ENCODE data around the gene PRKCQ.

The PRKCQ gene

DNA sequence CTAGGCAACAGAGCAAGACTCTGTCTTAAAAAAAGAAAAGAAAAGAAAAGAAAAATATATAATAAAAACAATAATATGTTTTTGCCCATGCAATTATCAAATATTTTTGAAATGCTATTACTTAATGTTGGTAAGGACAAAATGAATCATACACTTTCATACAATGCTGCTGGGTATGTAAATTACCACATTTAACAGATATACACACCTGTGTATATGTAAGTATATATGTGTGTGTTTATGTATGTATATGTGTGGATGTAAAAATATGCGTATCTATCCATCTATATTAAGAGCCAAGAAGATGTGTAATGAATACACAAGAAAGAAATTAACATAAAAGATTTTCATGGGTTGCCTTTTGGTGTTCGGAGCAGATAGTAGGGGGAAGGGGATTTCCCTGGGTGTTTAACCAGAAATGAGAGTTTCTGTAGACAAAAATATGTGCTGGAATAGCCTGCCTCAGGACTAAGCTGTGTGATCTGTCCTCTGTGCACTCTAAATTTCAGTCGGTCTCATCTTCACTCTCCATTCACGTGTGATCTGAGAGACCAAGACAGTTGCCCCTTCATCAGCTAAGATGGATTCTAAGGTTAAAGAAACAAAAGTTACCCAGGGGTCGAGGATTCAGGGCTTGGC is 61.2 kb downstream of the PRKCQ start:
- DNase-seq: no peak

DNA sequence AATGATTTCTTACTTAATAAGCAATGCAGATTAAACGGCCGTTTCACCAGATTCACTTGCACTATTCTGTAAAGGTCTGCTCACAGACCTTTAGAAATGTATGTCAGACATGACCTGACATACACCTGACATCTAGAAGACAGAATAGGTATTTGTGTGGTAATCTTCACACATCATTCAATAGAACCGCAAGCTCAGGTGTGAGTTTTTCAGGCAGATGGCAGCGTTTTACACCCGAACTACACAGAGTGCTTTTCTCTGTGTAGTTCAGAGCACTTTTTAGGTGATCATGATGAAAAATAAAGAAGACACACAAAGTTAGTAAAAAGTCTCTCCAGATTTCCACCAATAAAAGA is 63.2 kb downstream of the PRKCQ start:
- no peak for DNase-seq

DNA sequence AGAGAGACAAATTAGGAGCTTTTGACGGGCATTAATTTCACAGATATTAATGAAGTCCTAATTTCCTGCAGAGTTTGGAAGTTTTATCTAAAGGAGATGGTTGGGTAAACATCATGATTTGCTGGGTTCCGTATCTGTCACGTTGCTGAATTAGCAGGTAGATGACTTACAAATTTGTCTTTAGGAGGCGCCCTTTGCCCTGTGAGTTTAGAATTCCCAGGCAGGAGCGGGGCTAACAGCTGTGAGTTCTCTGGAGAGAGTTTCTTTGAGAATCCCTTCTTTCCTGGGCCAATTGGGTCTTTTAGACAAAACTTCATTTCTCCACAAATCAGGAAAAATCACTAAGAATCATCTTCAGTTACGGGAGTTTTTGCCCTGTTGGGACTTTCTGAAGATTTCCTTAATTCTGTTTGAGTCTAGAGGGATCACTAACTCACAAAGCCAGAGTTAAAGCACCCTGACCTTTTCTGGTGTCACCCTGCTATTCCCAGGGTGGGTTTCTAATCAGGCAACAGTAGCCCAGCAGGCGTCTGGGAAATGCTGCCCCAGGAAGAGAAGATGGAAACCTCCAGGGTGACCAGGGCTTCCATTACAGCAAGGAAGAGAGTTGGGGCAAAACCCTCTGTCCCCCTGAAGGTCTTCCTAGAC is 63.7 kb downstream of the PRKCQ start:
- no peak for DNase-seq

DNA sequence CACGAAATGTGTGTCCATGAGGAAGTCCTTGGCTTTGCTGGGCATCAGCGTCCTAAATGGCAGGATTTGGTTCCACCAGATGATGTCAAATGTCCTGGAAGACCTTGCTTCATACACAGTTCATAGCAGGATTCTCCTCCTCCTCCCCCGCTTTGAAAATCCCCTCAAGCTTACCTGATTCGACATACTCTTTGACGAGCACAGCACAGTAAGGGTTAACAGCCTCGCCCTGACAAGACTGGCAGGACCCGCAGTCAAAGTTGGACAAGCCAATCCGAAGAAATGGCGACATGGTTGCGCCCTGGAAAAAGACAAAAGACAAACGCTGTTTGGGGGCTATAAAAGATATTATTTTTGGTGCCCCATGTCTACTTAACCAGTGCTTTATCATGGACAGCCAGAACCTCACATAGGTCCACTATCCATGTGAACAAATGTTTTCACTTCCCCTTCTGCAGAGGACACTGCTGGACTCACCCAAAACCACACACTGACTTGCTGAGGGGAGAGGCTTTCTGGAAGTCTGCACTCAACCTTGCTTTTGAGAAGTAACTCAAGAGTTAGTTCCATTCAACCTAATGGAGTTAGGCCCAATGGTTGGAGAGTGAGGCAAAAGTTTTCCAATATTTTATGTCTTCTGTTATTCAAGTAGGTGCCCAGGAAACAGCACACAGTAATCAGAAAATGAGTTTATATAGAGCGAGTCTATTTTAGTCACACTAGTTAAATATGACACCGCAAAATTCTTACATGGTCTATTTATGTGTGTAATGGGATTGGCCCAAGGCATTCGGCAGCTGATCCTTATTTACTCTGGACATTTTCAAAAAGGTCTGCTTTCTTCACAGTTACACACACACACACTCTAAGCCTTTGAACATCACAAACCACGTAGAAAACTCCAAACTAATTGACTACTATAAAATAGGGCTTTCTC is 65.0 kb downstream of the PRKCQ start:
- DNase-seq: no peak

DNA sequence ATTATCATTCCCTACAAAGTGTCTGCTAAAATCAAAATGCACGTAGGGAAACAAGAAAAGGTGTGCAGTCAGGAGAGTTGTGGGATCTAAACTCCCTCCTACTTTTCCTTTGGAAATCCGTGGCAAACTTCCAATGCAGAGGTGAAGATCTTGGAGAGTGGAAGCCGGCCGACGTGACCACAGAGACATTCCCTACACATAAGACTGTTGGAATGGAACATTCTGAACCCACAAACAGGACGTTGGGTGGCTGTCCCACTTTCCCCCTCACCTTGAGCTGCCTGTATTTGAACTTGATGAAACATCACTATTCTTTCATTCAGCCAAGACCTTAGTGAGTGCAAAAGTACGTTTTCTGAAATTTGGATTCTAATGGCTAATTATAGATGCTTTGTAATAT is 65.9 kb downstream of the PRKCQ start:
- DNase-seq: no peak

DNA sequence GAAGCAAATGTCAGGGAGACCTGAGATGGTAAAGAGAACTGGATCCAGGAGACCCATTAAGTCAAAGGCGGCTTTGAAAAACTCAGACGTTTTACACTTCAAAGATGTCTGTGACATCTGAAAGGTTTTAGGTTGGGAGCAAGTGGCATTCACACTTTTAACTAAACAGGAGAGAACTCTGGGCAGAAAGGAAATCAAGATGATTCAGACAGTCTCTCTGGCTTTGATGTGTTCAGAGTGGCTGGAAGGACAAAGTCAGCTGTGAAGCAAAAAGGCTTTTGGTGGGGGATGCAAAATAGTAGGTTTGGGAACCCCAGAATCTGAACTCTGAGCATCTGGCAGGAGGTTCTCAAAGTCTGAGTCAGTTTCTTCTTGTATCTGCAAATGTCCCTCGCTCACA is 66.6 kb downstream of the PRKCQ start:
- DNase-seq: no peak

DNA sequence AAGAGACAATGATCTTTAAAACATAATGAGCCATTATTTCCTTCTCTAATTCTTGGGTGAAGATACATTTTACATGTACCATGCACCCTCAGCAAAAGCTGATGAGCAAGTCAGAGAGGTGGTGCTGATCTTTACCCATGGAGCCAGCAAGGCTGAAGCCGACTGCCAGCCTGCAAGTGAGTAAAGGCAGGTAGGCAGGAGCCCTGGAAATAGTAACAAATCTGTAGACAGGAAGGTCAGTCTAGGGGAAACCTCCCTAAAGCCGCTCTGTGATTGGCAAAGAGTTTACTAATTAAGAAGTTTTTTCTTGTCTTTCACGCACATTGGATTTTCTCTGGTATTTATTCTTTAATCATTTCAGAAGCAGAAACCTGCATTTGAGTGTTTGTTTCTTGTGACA is 67.9 kb downstream of the PRKCQ start:
- DNase-seq: no peak

DNA sequence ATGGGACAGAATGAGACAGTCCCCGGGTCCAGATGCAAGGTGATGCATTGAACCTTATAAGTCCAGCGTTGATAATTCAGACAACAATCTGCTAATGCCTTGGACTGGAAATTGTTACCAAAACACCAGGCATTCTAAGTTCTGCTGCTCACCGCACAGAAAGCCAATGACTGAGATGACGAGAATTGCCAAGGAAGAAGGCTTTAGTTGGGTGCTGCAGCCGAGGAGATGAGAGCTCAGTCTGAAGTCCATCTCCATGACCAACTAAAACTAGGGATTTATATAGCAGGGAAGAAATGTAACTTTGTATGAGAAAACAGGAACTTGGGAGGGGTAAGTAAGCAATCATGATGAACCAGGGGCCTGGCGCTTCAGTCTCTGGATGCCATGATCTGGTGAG is 68.7 kb downstream of the PRKCQ start:
- no peak for DNase-seq

DNA sequence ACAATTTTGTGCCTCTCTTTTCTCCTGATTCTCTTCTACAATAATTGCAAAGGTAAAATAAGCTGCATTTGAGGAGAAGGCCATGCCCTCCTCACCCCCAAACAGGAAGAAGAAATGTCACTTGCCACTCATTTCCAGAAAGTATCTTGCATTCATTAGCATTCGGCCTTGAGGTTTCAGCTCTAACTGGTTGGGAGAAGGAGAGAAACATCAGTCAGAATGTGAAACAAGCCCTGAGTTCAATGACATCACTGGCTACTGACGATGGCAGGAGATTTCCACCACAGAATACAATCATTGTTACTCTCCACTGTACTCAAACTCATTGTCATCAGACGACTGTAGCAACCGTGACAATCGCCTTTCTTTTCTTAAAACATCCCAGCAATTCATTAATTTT is 72.8 kb downstream of the PRKCQ start:
- no peak for DNase-seq

DNA sequence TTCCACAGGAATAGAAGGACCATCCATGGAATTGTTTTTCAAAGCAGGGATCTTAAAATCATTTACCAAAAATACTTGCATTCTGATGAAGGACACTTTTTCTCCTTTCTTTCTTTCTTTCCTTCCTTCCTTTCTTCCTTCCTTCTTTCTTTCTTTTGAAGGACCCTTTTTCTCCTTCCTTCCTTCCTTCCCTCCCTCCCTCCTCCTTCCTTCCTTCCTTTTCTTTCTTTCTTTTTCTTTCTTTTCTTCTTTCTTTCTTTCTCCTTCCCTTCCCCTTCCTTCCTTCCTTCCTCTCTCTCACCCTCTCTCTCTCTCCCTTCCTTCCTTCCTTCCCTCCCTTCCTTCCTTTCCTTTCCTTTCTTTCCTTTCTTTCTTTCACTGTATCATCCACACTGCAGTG is 74.8 kb downstream of the PRKCQ start:
- DNase-seq: no peak

DNA sequence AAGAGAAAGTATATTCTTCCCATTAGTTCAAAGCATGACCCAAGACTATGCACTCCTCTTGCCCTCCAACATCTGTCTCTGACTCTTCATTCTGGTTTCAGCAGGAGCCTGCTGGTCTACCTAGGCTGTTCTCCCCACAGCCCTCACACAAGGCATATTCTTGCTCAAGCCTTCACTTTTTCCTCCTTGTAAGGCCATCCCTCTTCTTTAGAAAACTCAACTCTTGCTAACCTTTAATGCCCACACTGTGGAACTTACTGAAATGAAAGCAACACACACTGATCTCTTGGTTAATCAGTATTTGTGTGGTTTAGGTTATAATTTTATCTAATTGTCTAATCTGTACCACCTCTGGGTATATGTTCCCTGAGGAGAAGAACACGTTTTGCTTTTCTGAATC is 75.8 kb downstream of the PRKCQ start:
- DNase-seq: peak in 1 of 2 experiments; percentile 64

DNA sequence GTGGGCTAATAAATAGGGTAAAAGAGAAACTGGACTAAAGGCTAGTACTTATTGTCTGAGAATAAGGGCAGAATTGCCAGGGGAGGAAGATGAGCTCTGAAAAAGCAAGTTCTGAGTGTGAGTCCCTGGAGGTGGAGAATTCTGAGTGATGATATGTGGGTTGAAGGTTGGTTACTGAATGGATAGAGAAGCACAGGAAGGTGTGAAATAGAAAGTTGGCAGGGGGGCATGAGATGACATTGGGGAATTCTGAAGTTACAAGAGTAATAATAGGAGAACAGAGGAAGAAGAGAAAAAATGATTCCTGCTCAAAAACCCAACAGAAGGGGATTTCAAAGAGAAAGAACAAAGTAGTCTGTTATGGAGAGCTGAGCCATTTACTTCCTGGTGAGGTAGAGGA is 76.9 kb downstream of the PRKCQ start:
- no peak for DNase-seq

DNA sequence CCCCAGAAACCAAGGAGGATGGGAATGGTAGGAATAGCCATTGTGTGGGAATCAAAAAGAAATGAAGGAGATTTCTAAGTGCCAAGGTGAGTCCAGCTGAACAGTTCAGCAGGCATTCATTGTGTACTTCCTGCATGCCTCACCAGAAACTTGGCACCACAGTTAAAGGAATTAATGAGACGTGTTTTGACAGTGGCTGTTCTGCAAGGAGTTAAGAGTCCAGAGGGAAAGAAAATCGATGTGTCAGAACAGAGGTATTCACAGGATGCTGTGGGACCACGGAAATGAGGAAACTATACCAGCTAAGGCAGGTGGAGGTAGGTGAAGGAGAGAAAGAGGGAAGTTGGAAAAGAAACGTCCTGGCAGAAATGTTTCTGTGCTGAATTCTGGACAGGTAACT is 78.1 kb downstream of the PRKCQ start:
- no peak for DNase-seq

DNA sequence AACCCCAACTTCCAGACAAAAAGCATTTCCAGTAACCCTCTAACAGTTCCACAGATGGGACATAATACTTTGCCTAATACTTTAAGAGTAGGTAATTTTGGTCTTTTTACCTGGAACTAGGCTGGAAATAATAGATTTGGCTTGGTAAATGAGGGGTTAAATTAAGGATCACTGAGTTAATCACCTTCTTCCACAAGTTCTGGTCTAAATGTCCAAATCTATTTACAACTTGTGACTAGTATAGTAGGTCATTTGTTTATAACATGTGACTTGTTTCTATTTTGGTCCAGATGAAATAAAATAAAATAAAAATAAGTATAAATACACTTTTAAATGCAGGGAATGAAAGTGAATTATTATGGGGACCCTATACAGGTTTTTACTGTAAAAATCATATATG is 80.1 kb downstream of the PRKCQ start:
- no peak for DNase-seq

DNA sequence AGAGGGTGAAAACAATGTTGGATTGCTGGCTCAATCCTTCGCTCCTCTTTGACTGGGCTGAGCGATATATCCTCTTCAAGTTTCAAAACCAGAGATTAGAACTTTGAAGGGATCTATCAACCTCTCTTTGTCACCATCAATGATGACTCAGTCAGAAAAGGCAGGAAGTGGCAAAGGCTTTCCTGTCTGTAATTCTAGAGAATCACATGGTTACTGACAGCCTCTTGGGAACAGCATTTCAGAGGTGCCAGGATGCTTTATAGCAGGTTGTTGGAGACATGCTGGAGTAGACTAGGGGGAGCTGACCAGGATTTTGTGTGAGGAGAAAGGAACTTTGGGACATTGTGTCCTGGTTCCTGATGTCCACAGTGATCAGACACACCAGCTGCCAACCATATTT is 81.3 kb downstream of the PRKCQ start:
- DNase-seq: peak; percentile 39 to 47

DNA sequence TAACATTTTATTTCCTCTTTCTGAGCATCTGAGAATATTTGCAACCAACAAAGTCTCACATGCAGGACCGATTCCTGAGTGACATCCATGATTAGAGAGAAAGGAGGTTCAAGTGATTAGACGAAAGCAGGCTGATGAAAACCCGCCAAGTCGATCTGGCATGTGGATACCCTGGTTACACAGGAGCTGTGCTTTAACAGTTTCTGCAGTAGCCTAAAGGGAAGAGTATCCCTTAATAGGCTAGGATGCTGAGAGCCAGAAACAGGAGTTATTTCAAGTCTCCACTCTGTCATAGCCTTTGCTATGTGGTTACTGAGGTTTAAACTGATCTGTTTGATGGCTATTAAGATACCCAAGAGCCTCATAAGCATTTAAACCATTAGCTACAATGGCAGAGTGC is 82.5 kb downstream of the PRKCQ start:
- no peak for DNase-seq

DNA sequence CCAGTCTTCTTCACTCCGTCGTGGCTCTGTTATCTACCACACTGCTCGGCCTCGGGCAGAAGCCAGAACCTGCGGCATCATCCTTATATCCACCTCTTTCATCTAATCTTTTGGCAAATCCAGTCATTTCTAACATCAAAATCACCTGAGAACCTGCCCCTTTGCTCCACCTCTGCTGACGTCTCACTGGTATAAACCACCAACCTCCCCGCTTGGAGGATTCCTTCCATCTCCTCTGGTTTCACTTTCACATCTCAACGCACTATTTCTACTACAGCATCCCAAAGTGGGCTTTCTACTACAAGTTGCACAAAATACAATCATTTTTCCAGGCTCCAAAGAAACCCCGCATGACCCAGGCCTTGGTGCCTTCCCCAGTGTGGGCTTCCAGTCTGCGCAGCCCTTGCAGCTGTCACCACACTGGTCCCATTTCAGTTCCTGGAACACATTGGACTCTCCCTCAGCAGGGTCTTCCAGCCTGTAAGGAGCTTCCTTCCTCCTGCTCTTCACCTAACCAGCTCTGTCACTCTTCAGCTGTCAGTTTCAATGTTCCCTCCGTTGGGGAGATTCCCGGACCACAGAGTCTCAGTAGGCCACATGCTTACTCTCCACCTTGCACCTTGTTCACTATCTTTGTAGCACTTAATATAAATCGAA is 85.0 kb downstream of the PRKCQ start:
- DNase-seq: peak in 1 of 2 experiments; percentile 52

DNA sequence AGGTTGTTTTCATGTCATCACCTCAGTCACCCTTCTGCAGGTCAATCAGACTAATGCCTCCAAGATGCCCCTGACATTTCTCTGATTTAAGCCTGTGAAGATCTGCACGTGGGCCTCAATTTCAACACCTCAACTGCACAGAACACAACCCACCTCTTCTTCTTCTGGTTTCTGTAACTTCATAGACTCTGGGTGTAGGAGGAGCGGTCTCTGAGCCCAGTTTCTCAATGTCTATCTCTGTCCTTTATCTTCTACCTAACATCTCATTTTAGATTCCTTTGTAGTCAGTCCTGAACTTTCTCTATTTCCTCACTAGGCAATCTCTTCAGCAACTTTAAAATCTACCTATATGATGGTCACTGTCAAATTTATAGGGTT is 85.6 kb downstream of the PRKCQ start:
- DNase-seq: no peak

DNA sequence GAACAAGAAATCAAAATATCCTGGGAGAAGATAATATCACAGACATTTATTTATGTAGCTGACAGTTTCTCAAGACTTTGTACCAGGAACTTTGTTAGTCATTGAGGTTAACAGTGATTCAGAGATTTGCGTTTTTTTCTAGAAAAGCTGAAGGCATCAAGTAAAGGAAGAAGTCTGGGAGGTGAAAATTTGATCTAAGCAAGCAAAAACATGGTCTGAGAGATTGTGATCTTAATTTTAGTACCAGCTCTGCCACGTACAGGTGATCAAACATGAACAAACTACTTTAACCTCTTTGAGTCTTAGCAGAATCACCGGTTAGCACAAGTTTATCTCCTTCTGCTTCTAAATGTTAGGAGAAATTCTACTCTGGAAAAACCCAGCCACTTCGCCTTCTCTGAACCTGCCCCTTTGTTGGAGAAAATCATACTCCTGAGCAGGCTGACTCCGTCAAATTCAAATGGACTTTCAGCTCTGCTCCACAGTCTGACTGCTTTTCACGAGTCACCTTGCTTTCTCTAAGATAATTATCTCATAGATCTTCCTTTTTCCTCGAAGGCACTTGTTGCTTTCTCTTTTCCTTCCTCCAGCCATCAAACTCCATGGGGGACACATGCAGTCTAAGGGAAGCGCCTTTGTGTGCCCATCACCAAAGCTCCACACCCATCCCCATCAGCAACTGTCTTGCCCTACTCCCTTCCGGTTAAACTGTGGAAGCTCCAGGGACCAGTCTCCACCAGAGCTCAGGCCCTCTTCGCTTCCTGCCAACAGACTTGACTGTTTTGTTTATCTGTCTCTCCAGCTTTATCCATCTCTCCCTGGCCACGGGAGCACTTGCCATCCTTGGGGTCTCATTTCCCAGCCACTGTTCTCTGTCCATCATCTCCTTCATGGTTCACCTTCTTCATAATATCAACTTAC is 86.3 kb downstream of the PRKCQ start:
- DNase-seq: peak in 1 of 2 experiments; percentile 45

DNA sequence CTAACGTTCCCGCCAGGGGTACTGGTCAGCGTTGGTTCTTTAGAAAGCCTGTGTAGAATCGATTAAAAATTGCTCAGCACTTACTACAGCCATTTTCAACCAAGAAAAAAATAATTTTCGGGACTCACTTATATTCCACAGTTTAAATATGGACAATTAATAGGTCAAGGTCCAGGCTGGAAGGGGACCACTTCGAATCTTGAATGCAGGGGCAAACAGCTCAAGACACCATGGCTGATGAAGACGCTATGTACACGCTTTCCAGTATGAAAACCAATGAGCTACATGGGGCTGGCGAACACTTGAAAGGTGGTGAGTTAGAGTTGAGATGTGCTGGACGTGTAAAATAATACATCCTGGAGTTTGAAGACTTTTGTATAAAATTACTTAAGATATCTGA is 87.2 kb downstream of the PRKCQ start:
- DNase-seq: no peak

DNA sequence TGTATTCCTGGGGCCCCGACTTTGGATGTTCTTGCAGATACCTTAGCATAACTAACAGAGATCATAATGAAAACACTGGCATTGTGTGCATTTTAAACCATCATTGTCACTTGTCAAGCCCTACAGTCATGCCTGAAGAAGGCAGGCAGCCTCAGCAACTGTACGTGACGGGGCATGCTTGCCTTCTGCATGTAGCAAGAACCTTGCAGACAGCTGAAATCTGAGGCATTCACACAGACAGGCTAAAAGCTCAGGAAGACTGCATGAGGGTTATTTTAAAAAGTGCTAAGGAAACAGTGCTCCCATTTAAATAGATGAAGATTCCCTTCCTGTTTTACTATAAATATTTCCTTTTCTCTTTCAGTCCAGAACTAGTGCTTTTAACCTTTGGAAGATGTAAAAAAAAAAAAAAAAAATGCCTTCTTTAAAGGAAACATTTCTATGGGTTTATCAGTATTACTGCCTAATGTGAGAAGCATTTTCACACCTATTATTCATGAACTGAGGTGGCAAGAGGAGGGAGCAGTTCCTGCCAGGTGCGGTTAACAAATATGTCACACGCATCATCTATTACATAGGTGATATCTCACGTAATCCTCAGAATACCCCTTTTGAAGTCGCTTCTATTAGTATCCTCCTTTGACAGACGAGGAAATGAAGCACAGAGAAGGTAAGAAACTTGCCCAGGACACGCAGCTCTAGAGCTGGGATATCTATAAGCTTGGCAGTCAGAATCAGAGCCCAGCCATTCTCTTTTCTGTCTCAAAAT is 88.1 kb downstream of the PRKCQ start:
- DNase-seq: no peak

DNA sequence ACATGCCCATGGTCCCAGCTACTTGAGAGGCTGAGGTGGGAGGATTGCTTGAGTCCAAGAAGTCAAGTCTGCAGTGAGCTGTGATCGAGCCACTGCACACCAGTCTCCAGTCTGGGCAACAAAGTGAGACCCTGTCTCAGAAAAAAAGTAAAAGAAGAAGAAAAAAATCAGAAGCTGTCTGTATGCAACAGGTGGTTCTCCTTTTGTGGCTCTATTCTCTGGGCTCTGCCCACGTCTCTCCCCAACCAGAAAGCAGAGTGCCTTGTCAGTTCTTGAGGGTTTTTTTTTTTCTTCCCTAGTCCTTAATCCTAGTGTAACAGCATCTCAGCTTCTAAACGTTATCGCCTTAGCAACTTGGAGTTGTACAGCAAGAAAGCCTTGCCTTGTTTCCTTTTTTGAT is 89.5 kb downstream of the PRKCQ start:
- no peak for DNase-seq
